ENCODE results near the gene AGMO.

Gene AGMO

DNA sequence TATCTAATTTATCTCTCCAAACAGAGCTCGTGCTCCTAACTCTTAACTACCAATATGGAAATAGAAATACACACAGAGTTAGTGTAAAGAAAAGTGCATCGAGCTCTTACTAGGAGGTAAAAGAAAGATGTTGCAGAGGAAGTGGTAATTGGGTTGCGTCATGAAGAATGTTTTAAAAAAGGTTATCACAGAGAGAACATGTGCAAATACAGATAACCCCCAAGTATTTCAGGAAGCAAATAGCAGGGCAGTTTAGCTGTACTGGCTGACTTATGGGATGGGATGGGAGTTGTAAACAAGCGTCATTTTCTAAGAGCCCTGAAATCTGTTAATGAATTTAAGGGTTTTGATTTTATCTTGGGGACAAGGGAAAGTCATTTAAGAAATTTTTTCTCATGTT, 153.9 kb downstream of the AGMO start:
- DNase-seq (ENCODE audit: low read depth), result peak; percentile 59
- TF ChIP-seq, protein P1, sequence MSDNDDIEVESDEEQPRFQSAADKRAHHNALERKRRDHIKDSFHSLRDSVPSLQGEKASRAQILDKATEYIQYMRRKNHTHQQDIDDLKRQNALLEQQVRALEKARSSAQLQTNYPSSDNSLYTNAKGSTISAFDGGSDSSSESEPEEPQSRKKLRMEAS (IDR thresholded peaks at IDR 0.05; ENCODE audit: low read depth, low read length), result peak; percentile 55
- no peak for TF ChIP-seq POLR2A (IDR thresholded peaks at IDR 0.05; ENCODE audit: extremely low read depth, insufficient read length)
- no peak overlapping the region for H3K4me3 ChIP-seq (ENCODE audit: low read depth, low read length)

DNA sequence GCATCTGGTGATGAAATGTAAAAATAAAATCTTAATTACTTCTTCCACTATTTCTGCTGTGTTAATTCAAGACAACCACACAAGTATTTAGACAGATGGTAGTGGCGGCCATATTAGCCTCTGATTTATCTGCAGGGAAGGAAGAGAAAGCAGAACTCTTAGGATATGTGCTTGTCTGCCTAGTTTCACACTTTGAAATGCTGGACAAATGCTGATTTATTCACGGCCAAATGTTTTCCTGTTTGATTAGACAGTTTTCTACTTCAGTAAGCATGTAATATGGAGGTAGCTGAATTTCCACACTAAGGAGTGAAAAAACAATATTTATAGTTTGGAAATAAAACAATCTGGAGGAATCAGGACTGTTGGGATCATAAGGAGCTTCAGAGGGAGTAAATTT, 158.1 kb downstream of the AGMO start:
- DNase-seq (ENCODE audit: low read depth), result no peak
- TF ChIP-seq MYC (IDR thresholded peaks at IDR 0.05; ENCODE audit: low read depth, low read length) (no peak), POLR2A (IDR thresholded peaks at IDR 0.05; ENCODE audit: extremely low read depth, insufficient read length) (no peak)
- TF ChIP-seq, protein P1 (IDR thresholded peaks at IDR 0.05; ENCODE audit: low read depth, low read length), result no peak
- TF ChIP-seq, protein P2, sequence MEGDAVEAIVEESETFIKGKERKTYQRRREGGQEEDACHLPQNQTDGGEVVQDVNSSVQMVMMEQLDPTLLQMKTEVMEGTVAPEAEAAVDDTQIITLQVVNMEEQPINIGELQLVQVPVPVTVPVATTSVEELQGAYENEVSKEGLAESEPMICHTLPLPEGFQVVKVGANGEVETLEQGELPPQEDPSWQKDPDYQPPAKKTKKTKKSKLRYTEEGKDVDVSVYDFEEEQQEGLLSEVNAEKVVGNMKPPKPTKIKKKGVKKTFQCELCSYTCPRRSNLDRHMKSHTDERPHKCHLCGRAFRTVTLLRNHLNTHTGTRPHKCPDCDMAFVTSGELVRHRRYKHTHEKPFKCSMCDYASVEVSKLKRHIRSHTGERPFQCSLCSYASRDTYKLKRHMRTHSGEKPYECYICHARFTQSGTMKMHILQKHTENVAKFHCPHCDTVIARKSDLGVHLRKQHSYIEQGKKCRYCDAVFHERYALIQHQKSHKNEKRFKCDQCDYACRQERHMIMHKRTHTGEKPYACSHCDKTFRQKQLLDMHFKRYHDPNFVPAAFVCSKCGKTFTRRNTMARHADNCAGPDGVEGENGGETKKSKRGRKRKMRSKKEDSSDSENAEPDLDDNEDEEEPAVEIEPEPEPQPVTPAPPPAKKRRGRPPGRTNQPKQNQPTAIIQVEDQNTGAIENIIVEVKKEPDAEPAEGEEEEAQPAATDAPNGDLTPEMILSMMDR (IDR thresholded peaks at IDR 0.05; ENCODE audit: low read depth, low read length), result no peak
- H3K4me3 ChIP-seq (ENCODE audit: low read depth, low read length), result no peak overlapping the region

DNA sequence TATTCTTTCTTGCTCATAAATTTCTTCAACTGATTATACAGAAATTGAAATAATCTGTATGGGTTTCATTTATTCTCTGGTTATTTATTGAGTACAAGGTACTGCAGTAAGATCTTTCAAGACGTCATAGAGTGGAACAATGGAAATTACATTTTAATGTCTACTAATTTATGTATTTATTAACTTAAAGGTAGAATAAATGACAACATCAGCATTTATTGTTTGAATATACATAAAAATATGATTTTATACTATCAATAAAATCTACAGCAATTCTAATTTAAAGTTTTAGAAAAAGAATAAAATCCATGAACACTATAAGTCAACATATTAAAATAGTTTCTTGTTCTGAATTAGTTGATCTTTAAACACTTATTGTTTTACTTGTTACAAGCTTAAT, 158.5 kb downstream of the AGMO start:
- TF ChIP-seq POLR2A (IDR thresholded peaks at IDR 0.05; ENCODE audit: extremely low read depth, insufficient read length) (no peak), MYC (IDR thresholded peaks at IDR 0.05; ENCODE audit: low read depth, low read length) (no peak)
- TF ChIP-seq, protein P2 (IDR thresholded peaks at IDR 0.05; ENCODE audit: low read depth, low read length), result no peak
- TF ChIP-seq, protein P1 (IDR thresholded peaks at IDR 0.05; ENCODE audit: low read depth, low read length), result no peak
- no peak overlapping the region for H3K4me3 ChIP-seq (ENCODE audit: low read depth, low read length)
- DNase-seq (ENCODE audit: low read depth), result no peak

DNA sequence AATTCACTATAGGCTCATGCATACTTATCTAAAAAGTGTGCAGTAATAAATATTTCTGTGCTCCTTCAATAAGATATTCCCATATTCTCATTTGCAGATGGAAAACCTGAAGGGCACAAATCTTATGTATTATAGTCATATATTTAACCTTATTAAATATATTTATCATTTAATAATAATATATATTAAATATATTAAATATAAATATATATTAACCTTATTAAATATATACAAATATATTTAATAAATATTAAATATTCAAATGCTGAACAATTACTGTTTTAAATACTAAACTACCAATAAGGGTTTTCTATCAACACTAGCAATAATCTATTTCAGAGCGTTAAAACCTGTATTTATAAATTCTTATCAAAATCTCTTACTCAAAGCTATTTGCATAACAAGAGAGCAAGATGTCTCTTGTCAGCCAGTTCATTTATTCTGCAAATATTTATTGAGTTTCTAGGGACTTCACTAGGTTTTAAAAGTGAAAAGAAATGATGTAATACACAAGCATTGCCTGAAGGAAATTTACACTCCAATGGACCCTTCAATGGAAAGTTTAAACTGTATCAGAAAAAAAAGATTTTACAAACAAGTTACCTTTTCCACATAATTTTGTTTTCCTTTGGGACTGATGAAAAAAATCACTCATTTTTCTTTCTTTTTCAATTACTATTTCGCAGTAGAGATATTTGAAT, 159.2 kb downstream of the AGMO start:
- no peak overlapping the region for H3K4me3 ChIP-seq (ENCODE audit: low read depth, low read length)
- no peak for DNase-seq (ENCODE audit: low read depth)
- no peak for TF ChIP-seq MYC (IDR thresholded peaks at IDR 0.05; ENCODE audit: low read depth, low read length)
- no peak for TF ChIP-seq POLR2A (IDR thresholded peaks at IDR 0.05; ENCODE audit: extremely low read depth, insufficient read length)
- TF ChIP-seq, protein P2 (IDR thresholded peaks at IDR 0.05; ENCODE audit: low read depth, low read length), result no peak
- TF ChIP-seq, protein P1 (IDR thresholded peaks at IDR 0.05; ENCODE audit: low read depth, low read length), result no peak

DNA sequence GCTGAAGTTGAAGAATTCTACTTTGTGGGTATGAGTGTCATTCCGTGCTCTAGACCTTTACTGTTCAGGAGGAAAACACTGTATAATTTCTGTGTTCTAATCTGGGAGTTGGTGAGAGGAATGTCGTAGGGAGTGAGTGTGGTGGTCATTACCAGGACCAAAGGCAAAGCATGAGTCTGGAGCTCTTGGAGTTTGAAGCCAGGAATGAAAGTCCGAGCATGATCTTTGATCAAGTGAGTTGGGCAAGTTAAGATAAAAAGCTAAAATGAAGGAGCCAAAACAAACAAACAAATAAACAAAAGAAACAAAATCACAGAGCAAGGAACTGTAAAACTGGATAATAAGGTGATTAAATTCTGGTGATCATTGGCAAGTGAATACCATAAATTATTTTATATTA, 161.4 kb downstream of the AGMO start:
- TF ChIP-seq POLR2A (IDR thresholded peaks at IDR 0.05; ENCODE audit: extremely low read depth, insufficient read length) (no peak), MYC (IDR thresholded peaks at IDR 0.05; ENCODE audit: low read depth, low read length) (no peak)
- TF ChIP-seq, protein P2 (IDR thresholded peaks at IDR 0.05; ENCODE audit: low read depth, low read length), result no peak
- TF ChIP-seq, protein P1 (IDR thresholded peaks at IDR 0.05; ENCODE audit: low read depth, low read length), result no peak
- DNase-seq (ENCODE audit: low read depth), result no peak
- H3K4me3 ChIP-seq (ENCODE audit: low read depth, low read length), result no peak overlapping the region

DNA sequence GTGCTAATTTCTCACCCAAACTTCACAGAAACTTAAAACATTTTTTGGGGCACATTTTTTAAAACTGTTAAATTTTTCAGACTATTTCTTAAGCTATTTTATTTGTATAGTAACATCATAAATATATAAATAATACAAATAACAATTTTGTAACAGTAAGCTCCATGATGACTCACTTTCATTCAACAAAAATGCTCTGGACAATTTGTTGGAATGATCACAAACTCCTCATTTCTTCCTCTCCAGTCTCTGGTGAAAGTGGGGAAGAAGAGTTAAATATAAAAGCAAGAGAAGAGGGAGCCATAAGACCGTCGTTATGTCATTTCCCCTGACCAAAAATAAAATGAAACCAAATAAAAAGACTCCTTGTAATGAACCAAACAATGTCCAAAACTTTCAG, 162.4 kb downstream of the AGMO start:
- DNase-seq (ENCODE audit: low read depth), result no peak
- TF ChIP-seq, protein P1 (IDR thresholded peaks at IDR 0.05; ENCODE audit: low read depth, low read length), result no peak
- TF ChIP-seq, protein P2 (IDR thresholded peaks at IDR 0.05; ENCODE audit: low read depth, low read length), result no peak
- TF ChIP-seq POLR2A (IDR thresholded peaks at IDR 0.05; ENCODE audit: extremely low read depth, insufficient read length), result no peak
- no peak overlapping the region for H3K4me3 ChIP-seq (ENCODE audit: low read depth, low read length)
